IPS-18c (cell line): Measurements from ENCODE around the gene EPHA4.

Source experiments
- H3K4me3 ChIP-seq: 2 replicates; pipeline ENCODE4 v1.7.0; 2013; ENCODE audit warnings: low read depth, mild to moderate bottlenecking, low read length, moderate library complexity; ENCODE audit not compliant: insufficient read depth
- H3K9me3 ChIP-seq: one replicate; pipeline ENCODE4 v1.6.1; 2013; ENCODE audit warnings: mild to moderate bottlenecking, low read length, moderate library complexity; ENCODE audit not compliant: control insufficient read depth, insufficient read depth

Gene EPHA4

DNA sequence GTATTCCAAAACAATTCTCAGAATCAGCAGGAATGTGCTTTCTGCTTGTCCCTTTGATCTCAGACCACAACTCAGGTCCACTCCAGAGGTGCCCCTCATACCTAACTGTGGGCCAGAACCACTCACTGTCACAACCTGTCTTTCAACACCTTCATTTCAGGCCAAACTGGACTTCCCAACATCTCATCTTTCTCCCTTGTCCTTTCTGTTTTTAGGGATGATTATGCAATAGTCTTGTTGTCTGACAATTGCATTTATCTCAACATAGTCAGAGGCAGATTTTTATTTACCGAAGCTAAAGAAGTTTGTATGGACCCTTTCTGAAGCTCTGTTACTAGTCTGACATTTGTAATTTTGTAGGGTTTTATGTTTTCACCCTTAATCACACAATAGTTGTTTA, 95.9 kb downstream of the EPHA4 start:
- no peak overlapping the region for H3K4me3 ChIP-seq
- H3K9me3 ChIP-seq = no peaks in the 10 kb centered on the region

DNA sequence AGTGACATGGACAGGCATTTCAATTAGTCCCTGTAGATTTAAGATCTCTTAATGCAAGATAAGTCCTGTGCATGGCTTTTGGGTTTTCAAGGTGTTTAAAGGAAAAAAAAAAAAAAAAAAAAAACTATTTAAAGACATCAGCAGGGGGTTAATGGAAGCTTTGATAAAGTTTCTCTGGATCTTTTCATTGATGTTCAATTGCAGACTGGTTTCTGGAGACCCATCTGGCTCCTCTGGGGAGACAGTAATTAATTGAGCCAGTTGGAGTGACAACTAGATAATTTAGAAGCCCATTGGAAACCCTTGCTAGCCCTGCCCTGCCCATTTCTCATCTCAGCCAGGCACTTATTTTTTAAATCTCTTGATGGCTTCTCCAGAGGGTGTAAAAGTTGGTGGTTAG, 98.7 kb downstream of the EPHA4 start:
- Histone ChIP-seq H3K9me3 (no peaks in the 10 kb centered on the region), H3K4me3 (no peak overlapping the region)

GRCh38 chr2:221468317-221468716, 103.8 kb downstream of the EPHA4 start:
- H3K9me3 ChIP-seq = no peaks in the 10 kb centered on the region
- H3K4me3 ChIP-seq = no peak overlapping the region

DNA sequence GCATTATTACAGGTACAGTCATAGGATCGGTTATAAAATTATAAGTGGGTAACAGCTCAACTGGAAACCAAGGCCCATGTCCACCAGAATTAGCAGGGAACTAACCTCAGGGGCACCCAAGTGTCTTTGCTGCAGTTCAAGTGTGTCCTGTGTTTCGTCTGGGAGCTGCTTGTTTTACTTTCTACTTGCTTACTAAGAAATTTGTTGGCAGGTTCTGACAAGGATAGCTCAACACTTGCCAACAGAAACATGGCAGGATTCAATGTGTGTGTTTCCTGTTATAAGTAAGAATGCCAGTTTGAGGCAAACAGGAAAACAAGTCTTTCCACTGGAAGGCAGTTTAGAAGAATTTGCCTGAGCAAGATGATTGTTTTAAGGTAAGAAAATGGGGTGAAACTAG, 104.5 kb downstream of the EPHA4 start:
- no peaks in the 10 kb centered on the region for H3K9me3 ChIP-seq
- H3K4me3 ChIP-seq = no peak overlapping the region

- H3K4me3 ChIP-seq = no peak overlapping the region
These were observed 105.4 kb downstream of the EPHA4 start for GRCh38 chr2:221466744-221467143.

GRCh38 chr2:221465776-221466175, 106.3 kb downstream of the EPHA4 start:
- no peaks in the 10 kb centered on the region for H3K9me3 ChIP-seq

More at GRCh38 chr2:221466744-221467143, 105.4 kb downstream of the EPHA4 start:
- H3K9me3 ChIP-seq = no peaks in the 10 kb centered on the region

DNA sequence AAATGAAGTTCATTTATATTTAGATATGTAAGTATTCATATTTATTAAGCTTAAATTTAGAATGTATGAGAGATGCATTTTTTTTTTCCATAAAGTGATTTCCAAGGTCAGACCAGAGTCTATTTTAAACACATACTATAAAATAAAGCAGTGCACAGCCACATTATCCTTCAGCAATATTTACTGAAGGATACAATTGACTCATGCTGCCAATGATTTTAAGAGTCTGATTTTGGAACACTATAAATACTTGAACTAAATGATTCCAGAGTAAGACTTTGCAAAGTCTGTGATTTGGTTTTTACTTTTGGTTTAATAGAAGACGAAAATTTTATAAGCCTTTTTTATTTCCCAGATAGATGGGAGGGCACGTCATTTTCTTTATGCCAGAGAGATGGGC, 107.1 kb downstream of the EPHA4 start:
- Histone ChIP-seq H3K4me3 (no peak overlapping the region), H3K9me3 (no peaks in the 10 kb centered on the region)

More at GRCh38 chr2:221465776-221466175, 106.3 kb downstream of the EPHA4 start:
- H3K4me3 ChIP-seq = no peak overlapping the region

GRCh38 chr2:221463241-221463896, 108.7 kb downstream of the EPHA4 start:
- H3K4me3 ChIP-seq = no peak overlapping the region

GRCh38 chr2:221461901-221462300, 110.2 kb downstream of the EPHA4 start:
- no peak overlapping the region for H3K4me3 ChIP-seq
- H3K9me3 ChIP-seq = no peaks in the 10 kb centered on the region

More at GRCh38 chr2:221463241-221463896, 108.7 kb downstream of the EPHA4 start:
- H3K9me3 ChIP-seq = no peaks in the 10 kb centered on the region

DNA sequence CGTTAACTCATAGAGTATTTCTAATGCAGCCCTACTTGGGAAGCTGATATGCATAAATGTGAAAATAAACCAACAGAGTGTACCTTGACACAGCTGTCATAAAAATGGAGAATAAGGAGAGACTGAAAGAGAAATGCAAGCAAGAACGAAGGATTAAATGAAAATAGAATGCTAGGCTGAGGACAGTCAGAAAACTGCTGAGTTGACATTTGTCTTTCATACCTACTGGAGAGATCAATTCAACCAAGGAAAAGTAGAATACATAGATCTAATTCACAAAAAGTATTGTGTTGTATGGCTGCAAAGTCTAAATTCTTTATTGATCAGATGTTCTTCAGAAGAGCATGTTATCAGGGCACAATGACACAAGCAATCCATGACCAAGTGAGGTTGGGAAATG, 112.0 kb downstream of the EPHA4 start:
- H3K4me3 ChIP-seq = no peak overlapping the region

DNA sequence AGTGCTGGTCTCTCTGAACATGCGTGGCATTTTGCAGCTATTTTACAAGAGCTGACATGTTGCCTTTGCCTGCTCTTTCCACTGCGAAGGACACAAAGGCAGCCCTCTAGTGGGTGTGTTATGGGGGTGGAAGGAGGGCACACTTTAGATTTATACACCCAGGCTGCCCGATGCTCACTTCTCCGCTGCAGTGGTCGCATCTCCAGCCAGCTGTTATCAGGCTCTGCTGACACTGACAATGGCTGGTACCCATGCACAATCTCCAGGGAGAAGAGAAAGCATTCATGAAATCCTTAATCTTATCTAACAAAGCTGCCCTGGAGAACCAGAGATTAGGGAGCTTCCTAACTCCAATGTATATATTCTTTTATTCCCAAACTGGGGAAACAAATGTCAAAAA, 113.5 kb downstream of the EPHA4 start:
- H3K4me3 ChIP-seq = no peak overlapping the region
- no peaks in the 10 kb centered on the region for H3K9me3 ChIP-seq

More for the DNA sequence above, 112.0 kb downstream of the EPHA4 start:
- no peaks in the 10 kb centered on the region for H3K9me3 ChIP-seq

GRCh38 chr2:221455214-221455613, 116.9 kb downstream of the EPHA4 start:
- no peaks in the 10 kb centered on the region for H3K9me3 ChIP-seq
- no peak overlapping the region for H3K4me3 ChIP-seq

- H3K4me3 ChIP-seq = no peak overlapping the region
- peaks cover 2% of the 10 kb centered on the region for H3K9me3 ChIP-seq
These were observed 117.5 kb downstream of the EPHA4 start for GRCh38 chr2:221454459-221455105.

DNA sequence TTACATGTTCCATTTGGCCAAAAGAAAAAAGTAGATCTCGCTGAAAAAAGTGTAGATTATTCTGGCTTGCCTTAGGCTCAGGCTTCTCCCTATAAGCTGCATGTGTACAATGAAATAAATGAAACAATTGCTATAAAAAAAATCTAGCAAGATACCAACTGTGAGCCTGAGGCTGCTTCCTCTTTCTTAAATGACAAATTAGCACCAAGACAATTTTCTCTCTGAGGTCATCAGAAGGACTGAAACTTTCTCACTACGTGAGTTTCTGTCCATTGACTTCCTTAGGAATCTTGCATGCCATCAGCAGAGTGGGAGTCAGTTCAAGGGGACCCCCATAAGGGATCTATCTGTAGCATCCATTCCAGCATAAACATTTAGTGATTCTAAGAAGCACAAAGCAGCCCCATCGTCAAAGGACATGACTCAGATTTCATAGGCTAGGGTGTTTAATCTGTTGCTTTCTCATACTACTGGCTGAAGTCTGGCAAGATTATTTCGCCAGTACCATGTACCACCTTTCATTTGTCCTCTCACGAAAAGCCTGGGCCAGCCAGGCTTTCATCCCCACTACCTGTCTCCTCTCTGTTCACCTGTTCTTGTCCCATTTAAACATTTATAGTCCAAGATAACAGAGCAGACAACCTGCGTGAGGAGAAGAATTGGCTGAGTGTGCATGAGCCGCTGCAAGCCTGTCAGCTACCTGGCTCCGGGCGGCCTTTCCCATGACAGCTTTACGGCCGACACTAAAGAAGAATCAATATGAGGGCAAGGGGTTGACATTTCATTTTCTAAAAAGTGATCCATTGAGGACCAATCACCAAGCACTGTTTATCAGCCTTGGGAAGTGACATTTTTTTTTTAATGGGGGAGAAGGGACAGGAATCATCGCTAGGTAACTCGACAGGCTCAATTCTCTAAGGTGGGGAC, 120.0 kb downstream of the EPHA4 start:
- no peak overlapping the region for H3K4me3 ChIP-seq
- peaks cover 5% of the 10 kb centered on the region for H3K9me3 ChIP-seq

GRCh38 chr2:221450280-221450679, 121.8 kb downstream of the EPHA4 start:
- Histone ChIP-seq H3K4me3 (no peak overlapping the region), H3K9me3 (peaks cover 5% of the 10 kb centered on the region)

GRCh38 chr2:221449406-221449805, 122.7 kb downstream of the EPHA4 start:
- Histone ChIP-seq H3K9me3 (peaks cover 5% of the 10 kb centered on the region), H3K4me3 (no peak overlapping the region)

DNA sequence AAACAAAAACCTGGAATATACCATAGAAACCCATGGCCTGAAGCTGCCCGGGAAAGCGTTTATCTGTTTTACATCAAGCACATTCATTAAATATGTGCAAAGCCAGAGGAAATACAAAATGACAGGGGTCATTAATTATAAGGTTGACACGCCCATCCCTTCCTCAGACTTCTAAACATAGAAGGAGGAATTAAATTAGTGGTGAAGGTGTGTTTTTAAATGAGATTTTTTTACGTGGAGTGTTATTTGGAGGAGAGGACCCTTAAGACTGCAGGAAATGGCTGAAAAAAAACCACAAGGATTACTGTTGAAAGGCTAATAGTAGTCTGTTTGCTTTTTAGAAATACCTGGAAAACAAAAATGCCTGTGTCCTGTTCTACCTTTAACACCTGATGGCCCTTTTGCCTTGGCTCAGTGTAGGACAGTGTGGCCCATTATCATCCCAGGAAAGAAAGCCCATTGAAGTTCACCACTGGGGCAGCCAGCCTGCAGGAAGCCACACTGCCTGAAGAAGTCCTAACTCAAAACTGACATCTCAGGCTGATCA, 123.2 kb downstream of the EPHA4 start:
- Histone ChIP-seq H3K9me3 (peaks cover 5% of the 10 kb centered on the region), H3K4me3 (no peak overlapping the region)
